ENCODE data around the gene DOK4.

DNA sequence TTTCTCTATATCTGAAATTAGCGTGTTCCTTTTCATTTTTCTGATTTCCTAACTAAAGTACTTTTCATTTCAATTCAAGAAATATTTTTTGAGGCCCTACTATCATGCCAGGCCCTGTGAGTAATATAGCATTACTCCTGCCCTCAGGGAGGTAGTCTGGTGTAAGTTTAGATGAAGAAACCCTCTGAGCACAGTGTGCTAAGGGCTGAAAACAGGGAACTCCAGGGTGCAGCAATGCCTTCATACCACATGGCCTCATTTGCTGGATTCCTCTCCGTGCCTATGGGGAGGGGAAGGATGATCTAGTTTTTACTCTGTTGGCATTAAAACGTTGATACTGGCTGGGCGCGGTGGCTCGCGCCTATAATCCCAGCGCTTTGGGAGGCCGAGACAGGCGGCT, 34.3 kb downstream of the DOK4 start:
- TF ChIP-seq, protein P1, sequence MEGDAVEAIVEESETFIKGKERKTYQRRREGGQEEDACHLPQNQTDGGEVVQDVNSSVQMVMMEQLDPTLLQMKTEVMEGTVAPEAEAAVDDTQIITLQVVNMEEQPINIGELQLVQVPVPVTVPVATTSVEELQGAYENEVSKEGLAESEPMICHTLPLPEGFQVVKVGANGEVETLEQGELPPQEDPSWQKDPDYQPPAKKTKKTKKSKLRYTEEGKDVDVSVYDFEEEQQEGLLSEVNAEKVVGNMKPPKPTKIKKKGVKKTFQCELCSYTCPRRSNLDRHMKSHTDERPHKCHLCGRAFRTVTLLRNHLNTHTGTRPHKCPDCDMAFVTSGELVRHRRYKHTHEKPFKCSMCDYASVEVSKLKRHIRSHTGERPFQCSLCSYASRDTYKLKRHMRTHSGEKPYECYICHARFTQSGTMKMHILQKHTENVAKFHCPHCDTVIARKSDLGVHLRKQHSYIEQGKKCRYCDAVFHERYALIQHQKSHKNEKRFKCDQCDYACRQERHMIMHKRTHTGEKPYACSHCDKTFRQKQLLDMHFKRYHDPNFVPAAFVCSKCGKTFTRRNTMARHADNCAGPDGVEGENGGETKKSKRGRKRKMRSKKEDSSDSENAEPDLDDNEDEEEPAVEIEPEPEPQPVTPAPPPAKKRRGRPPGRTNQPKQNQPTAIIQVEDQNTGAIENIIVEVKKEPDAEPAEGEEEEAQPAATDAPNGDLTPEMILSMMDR (IDR thresholded peaks at IDR 0.05; ENCODE audit: low read depth, low read length): no peak
- TF ChIP-seq MYC (IDR thresholded peaks at IDR 0.05; ENCODE audit: low read depth, low read length): no peak
- no peak for TF ChIP-seq POLR2A (IDR thresholded peaks at IDR 0.05; ENCODE audit: extremely low read depth, insufficient read length)
- TF ChIP-seq, protein P2, sequence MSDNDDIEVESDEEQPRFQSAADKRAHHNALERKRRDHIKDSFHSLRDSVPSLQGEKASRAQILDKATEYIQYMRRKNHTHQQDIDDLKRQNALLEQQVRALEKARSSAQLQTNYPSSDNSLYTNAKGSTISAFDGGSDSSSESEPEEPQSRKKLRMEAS (IDR thresholded peaks at IDR 0.05; ENCODE audit: low read depth, low read length): no peak

Measured in NB4 (cell line).